NCI-H1930 (cell line): ENCODE data around the gene ETNK1.
"Not testable (repeated sequence)": the region's sequence is repeated elsewhere in the genome, so short reads cannot be mapped to it uniquely, and the experiment has no call there.

Experiments
- DNase-seq, 2 experiments: peaks; one replicate each; lab custom pipeline; 2025; lab: John Stamatoyannopoulos, UW

Gene ETNK1

GRCh38 chr12:22624870-22625761, at the start of gene ETNK1:
ETNK1 (plus strand) TSS chr12:22625171; CDS start chr12:22625431, 260 bp downstream.
- DNase-seq: peak; percentile 85 to 88

GRCh38 chr12:22576065-22576464, 48.9 kb upstream of the ETNK1 start:
- DNase-seq: no peak

- DNase-seq: no peak
These were observed 48.5 kb upstream of the ETNK1 start for GRCh38 chr12:22576473-22576872.

GRCh38 chr12:22577667-22578066, 47.3 kb upstream of the ETNK1 start:
- DNase-seq: no peak

GRCh38 chr12:22578328-22578727, 46.6 kb upstream of the ETNK1 start:
- DNase-seq: no peak

- peak in 1 of 2 experiments; percentile 49 for DNase-seq
These were observed 36.2 kb upstream of the ETNK1 start for GRCh38 chr12:22588817-22589216.

GRCh38 chr12:22593864-22594263, 31.1 kb upstream of the ETNK1 start:
- DNase-seq: no peak

GRCh38 chr12:22597539-22597938, 27.4 kb upstream of the ETNK1 start:
- not testable (repeated sequence) for DNase-seq

- no peak for DNase-seq
These were observed 26.7 kb upstream of the ETNK1 start for GRCh38 chr12:22598141-22598762.

- DNase-seq: no peak
These were observed 26.2 kb upstream of the ETNK1 start for GRCh38 chr12:22598763-22599161.

- no peak for DNase-seq
These were observed 24.8 kb upstream of the ETNK1 start for GRCh38 chr12:22600181-22600580.

GRCh38 chr12:22609501-22609900, 15.5 kb upstream of the ETNK1 start:
- DNase-seq: no peak

GRCh38 chr12:22610131-22610530, 14.8 kb upstream of the ETNK1 start:
- DNase-seq: no peak

- DNase-seq: not testable (repeated sequence)
These were observed 12.1 kb upstream of the ETNK1 start for GRCh38 chr12:22612822-22613221.

GRCh38 chr12:22615963-22616501, 8.9 kb upstream of the ETNK1 start:
- DNase-seq: no peak

- DNase-seq: no peak
These were observed 7.3 kb upstream of the ETNK1 start for GRCh38 chr12:22617630-22618029.

GRCh38 chr12:22624548-22624869, 462 bp upstream of the ETNK1 start:
- peak in 1 of 2 experiments; percentile 30 for DNase-seq

GRCh38 chr12:22625762-22626294, 857 bp downstream of the ETNK1 start:
- no peak for DNase-seq

- DNase-seq: no peak
These were observed 1.4 kb downstream of the ETNK1 start for GRCh38 chr12:22626406-22626805.

GRCh38 chr12:22627371-22627770, 2.4 kb downstream of the ETNK1 start:
- no peak for DNase-seq

GRCh38 chr12:22628228-22628627, 3.3 kb downstream of the ETNK1 start:
- DNase-seq: no peak

GRCh38 chr12:22631863-22632463, 7.0 kb downstream of the ETNK1 start:
- no peak for DNase-seq
